Ascending aorta (tissue), 2 donors: ENCODE data around the gene CLP1. TPM values are rescaled to one million over a fixed set of nuclear protein-coding genes. Genes with fewer than 3 reads are reported as not detected.

Experiments
- DNase-seq, 2 donors: peaks; one replicate each; pipeline ENCODE4 v3.0.0-alpha.2; 2019; ENCODE audit warnings: low spot score in 2 of 2
- H3K27ac ChIP-seq, 2 donors: fragments of 200-600 bp; sonication (generic); one replicate each; pipeline ENCODE4 v1.5.1; 2016 to 2017; ENCODE audit warnings: mild to moderate bottlenecking in 1 of 2
- H3K27me3 ChIP-seq: fragments of 200-600 bp; sonication (generic); one replicate; pipeline ENCODE4 v1.5.1; 2017
- H3K36me3 ChIP-seq, 2 donors: fragments of 200-600 bp; sonication (generic); one replicate each; pipeline ENCODE4 v1.5.1; 2016
- H3K4me1 ChIP-seq, 2 donors: fragments of 200-600 bp; sonication (generic); one replicate each; pipeline ENCODE4 v1.5.1; 2016 to 2017; ENCODE audit warnings: mild to moderate bottlenecking in 1 of 2
- H3K4me3 ChIP-seq, 2 donors: fragments of 200-600 bp; sonication (generic); one replicate each; pipeline ENCODE4 v1.5.1; 2016 to 2017; ENCODE audit warnings: mild to moderate bottlenecking in 1 of 2
- H3K9me3 ChIP-seq, 2 donors: fragments of 200-600 bp; sonication (generic); one replicate each; pipeline ENCODE4 v1.5.1; 2016
- CTCF ChIP-seq, 3 experiments: fragments of 200-600 bp in 2 of 3; fragments of 450-650 bp in 1 of 3; sonication (generic) in 2 of 3; IDR thresholded peaks; one replicate each; pipeline ENCODE4 v1.5.1; 2016 to 2019; ENCODE audit warnings: antibody characterized with exemption in 3 of 3, mild to moderate bottlenecking in 1 of 3, moderate library complexity in 1 of 3
- intact Hi-C: fragments of 100-400 bp; cut with DNase I; formaldehyde crosslinking; loops from one replicate; pipeline ENCODE4 v1.15.1; 2023
- total RNA-seq: library from RNA; depleted of rRNA; stranded (reverse); fragments of >200 nt; gene quantifications from one replicate; pipeline ENCODE4 v1.1.0, GENCODE V29; 2016

The CLP1 gene
- total RNA-seq, 1 donor from 2014 or later: 1.2 TPM

GRCh38 chr11:57646799-57647303 is 10.7 kb upstream of the CLP1 start:
- H3K4me1 ChIP-seq: peaks cover 3 to 43% of the 10 kb centered on the region in 2 donors
- no peaks in the 10 kb centered on the region for H3K36me3 ChIP-seq
- no peak overlapping the region for H3K27ac ChIP-seq
- no peak for TF ChIP-seq CTCF (IDR thresholded peaks at IDR 0.05)
- H3K9me3 ChIP-seq: no peaks in the 10 kb centered on the region
- H3K27me3 ChIP-seq: peaks cover 6% of the 10 kb centered on the region
- intact Hi-C loops: loop anchor here (5.0 kb wide), 1 partner anchor 310 kb away; the partner anchor contains the start of genes P2RX3 and SSRP1
- no peak for DNase-seq
- H3K4me3 ChIP-seq: no peak overlapping the region

- intact Hi-C loops: loop anchor here (5.0 kb wide), 1 partner anchor 310 kb away; the partner anchor contains the start of genes P2RX3 and SSRP1
- H3K4me3 ChIP-seq: peak overlapping the region in 1 of 2 donors; percentile 16
Measured at GRCh38 chr11:57647372-57647771, 10.2 kb upstream of the CLP1 start.

GRCh38 chr11:57647960-57648800 is 9.4 kb upstream of the CLP1 start:
- H3K4me3 ChIP-seq: peak overlapping the region; percentile 43 to 59
- peaks cover 3 to 43% of the 10 kb centered on the region in 2 donors for H3K4me1 ChIP-seq
- intact Hi-C loops: loop anchor here (5.0 kb wide), 1 partner anchor 311 kb away; the partner anchor contains the start of genes P2RX3 and SSRP1

More at GRCh38 chr11:57647372-57647771, 10.2 kb upstream of the CLP1 start:
- Histone ChIP-seq H3K9me3 (no peaks in the 10 kb centered on the region), H3K27me3 (peaks cover 6% of the 10 kb centered on the region), H3K27ac (no peak overlapping the region), H3K36me3 (no peaks in the 10 kb centered on the region), H3K4me1 (peaks cover 3 to 43% of the 10 kb centered on the region in 2 donors)
- no peak for DNase-seq
- no peak for TF ChIP-seq CTCF (IDR thresholded peaks at IDR 0.05)

GRCh38 chr11:57648801-57649735 is 8.5 kb upstream of the CLP1 start:
- H3K4me1 ChIP-seq: peaks cover 3 to 43% of the 10 kb centered on the region in 2 donors
- H3K4me3 ChIP-seq: peak overlapping the region; percentile 43 to 59
- H3K27ac ChIP-seq: no peak overlapping the region
- H3K27me3 ChIP-seq: peaks cover 6% of the 10 kb centered on the region
- H3K9me3 ChIP-seq: no peaks in the 10 kb centered on the region
- intact Hi-C loops: loop anchor here (5.0 kb wide), 1 partner anchor 312 kb away; the partner anchor contains the start of genes P2RX3 and SSRP1
- no peak for DNase-seq
- no peaks in the 10 kb centered on the region for H3K36me3 ChIP-seq
- no peak for TF ChIP-seq CTCF (IDR thresholded peaks at IDR 0.05)

More at GRCh38 chr11:57647960-57648800, 9.4 kb upstream of the CLP1 start:
- Histone ChIP-seq H3K9me3 (no peaks in the 10 kb centered on the region), H3K27ac (no peak overlapping the region), H3K27me3 (peaks cover 6% of the 10 kb centered on the region), H3K36me3 (no peaks in the 10 kb centered on the region)
- DNase-seq: no peak
- no peak for TF ChIP-seq CTCF (IDR thresholded peaks at IDR 0.05)
